UCSD-AML1 (cell line): ENCODE measurements around the gene IRF2BP2.

Experiments
- DNase-seq: peaks from one replicate; lab custom pipeline; 2025; ENCODE audit not compliant: unreplicated experiment; lab: John Stamatoyannopoulos, UW

The IRF2BP2 gene

DNA sequence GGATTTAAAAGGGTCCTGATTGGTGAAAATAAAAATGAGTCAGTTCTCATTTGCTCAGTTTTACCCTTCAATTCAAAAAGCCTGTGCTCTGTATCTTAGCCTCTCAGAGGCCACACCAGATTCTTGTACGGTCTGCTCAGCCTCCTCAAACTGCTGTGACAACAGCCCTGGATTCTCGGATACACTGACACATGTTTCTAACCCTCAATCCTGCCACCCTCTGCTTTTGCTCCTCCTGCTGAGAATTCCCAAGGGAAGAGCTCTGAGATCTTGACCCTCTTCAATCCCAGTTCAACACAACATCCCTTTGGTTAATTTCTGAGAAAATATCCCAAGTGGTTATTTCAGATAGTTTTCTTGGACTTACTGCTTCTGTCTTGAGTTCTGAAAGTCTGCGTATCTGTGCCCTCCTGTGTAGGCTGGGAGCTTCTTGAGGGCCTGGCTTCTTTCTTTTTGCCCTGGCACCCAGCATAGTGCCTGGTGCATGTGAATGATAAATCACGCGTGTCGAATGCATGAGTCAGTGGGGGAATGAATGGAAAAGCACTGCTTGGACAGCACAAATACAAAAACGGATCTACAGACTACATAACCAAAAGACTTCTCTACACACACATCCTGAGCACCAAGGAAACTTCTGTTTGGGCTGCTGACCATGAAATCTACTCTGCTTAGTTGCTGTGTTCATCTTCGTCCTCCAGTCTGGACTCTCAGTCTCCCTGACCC, 24.5 kb downstream of the IRF2BP2 start:
- DNase-seq, result no peak

DNA sequence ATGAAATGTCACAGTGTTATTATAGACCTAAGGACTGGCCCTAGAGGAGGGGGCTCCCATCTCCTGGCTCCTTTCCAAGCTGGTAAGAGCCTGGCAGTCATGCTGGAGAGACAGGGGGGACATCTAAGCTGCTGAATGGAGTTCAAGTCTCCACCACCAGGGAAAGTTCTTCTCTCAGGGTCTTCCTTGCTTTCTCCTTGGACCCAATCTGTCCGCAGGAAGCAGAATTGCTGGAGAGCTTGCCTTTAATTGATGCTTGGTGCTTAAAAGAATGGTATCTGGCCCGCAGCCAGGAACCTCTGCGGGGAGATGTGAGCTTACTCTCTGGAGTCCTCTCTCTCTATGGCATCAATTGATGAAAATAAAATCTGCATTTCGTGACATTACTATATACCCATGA, 25.1 kb downstream of the IRF2BP2 start:
- DNase-seq, result no peak

DNA sequence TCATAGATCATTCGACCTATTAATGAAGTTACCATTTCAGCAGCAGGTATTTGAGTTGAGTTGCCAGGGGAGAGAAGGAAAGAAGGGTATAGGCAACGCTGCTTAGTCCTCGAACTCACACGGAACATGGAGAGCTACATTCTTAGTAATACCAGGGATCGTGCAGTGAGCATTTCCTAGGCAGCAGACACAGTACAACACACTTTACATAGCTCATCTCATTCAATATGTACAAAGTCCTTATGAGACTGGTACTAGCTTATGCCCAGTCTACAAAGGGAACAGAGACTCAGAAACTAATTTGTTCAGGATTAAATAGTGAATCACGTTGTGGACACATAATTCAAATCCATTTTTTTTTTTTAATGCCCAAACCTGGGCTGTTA, 25.6 kb downstream of the IRF2BP2 start:
- no peak for DNase-seq

DNA sequence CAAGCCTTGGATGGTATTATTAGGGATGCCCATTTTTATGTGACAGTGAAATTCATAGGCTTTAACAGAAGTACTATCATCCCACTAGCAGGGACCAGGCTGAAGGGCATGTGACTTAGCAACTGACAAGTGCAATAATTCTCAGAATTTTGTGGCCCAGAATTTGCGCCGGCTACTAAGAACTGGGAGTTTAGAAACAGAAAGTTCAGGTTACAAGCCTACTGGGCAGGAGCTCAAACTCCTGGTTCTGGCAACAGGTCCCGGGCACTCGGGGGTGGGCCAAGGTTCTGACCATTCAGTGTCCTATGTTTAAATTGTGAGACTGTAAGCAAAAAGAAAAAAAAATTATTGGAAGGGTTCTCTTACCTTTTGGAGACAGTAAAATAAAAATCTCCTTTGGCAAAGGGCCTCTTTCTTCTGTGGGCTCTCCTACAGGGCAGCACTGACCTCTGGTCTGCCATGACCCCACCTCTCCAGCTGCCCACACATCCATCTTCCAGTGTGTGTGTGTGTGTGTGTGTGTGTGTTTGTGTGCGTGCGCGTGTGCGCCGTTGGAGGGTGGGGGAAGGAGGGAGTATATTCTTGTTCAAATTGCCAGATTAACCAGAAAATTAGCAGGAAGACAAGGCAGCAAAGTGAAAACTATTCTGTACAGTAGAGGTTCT, 26.1 kb downstream of the IRF2BP2 start:
- no peak for DNase-seq

DNA sequence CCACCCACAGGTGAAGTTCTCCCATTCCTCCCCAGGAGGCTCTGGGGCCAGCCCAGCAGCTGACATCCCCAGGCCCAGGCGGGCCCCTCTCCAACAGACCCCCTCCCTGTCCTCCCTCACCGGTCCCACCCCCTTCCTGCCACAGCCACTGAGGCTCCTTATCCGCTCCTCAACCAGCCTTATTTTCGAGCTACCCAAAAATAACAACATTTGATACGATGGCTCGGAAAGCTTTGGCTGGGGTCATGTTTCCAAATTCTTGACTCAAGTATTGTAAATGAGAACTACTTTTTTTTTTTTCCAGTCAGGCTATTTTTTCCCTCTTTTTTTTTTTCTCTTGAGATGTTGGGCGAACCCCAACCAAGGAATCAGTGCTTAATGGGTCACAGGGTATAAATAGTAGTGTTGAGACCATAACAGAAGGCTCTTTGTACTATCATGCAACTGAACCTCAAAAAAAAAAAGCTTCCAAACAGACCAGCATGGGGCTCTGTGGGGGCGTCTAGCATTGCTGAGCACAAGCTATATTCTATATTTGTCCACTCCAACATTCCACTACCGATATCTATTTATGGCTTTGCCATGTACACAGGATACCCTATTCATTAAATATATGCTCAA, 27.2 kb downstream of the IRF2BP2 start:
- DNase-seq, result no peak

DNA sequence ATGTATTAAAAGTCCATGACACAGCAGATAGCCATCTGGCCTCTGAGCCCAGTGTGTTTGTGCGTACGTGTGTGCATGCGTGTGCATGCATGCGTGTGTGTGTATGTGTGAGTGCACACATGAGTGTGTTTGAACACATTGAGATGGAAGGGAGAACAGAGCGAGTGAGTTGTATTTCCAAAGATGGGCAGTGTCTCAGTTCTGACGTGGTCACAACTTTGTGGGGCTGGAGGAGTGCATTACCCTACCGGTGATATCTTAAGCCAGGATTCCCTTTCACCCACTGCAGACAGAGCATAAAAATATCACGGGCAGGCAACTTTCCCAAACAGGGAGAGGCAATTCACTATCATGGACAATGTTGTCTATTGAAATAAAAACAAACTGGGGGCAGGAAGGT, 27.8 kb downstream of the IRF2BP2 start:
- no peak for DNase-seq

DNA sequence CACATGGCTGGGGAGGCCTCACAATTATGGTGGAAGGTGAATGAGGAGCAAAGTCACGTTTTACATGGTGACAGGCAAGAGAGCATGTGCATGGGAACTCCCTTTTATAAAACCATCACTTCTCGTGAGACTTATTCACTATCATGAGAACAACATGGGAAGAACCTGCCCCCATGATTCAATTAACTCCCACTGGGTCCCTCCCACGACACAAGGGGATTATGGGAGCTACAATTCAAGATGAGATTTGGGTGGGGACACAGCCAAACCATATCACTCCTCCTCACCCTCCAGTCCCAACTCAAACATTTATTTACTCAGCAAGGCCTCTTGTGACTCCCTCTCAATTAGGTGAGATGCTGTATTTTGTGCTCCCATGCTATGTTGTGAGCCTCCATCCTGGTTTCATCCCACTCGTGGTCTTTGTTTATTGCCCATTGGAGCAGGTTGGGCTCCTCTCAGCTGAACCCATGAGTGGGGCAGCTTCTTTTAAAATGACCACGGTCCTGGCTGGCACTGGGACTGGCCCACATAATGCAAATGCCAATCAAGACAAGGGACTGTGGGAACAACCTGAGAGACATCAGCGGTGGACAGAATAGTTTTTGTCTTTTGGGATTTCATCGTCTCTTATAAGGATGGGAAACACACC, 28.8 kb downstream of the IRF2BP2 start:
- no peak for DNase-seq

DNA sequence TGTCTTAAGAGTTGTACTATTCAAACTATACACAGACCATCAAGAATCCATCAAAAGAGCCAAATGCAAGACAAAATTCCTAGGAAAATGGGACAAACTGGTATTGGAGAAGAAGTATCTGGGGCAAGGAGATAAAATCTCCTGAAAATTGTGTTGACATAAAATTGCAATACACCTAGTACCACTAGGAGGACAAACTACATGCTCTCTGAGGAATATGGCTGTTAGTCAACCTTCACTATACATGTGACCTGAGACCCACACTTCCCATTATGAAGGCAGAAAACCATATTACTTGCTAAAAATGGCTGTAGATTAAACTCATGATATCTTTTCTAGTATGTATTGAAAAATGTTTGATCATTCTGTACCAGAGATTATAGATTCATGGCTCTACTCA, 30.0 kb downstream of the IRF2BP2 start:
- DNase-seq, result no peak

DNA sequence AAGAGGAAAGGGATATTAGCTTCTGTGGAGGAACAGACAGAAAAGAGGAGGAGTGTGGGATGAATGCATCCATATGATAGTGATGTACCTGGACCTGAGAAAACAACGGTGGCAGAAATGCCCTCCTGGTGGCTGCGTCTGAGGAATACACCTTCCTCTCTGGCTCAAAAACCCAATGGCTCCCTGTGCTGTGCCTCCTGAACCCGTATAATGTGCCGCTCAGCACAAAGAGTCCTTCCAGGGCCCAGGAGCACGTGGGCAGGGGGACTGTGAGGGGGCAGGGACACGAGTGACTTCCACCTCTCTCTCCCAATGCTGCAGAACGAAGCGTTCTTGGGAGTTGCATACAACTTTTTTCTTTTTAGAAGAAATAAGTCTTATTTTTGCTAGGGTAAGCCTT, 31.2 kb downstream of the IRF2BP2 start:
- no peak for DNase-seq

DNA sequence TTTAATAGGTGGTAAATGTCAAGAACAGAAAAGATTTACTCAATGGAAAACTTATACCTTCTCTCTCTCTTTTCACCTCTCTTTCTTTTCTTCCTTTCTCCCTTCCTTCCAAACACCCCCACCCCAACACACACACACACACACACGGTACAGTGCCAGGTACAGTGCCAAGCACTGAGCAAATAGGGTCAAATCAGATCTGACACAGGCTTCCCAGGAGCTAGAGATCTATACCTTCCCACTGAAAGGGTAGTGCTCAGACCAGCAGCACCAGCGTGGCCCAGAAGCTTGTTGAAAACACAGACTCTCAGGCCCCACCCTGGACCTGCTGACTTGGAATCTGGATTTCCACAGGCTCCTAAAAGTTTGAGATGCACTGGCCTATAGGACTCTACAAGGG, 31.9 kb downstream of the IRF2BP2 start:
- DNase-seq, result no peak

DNA sequence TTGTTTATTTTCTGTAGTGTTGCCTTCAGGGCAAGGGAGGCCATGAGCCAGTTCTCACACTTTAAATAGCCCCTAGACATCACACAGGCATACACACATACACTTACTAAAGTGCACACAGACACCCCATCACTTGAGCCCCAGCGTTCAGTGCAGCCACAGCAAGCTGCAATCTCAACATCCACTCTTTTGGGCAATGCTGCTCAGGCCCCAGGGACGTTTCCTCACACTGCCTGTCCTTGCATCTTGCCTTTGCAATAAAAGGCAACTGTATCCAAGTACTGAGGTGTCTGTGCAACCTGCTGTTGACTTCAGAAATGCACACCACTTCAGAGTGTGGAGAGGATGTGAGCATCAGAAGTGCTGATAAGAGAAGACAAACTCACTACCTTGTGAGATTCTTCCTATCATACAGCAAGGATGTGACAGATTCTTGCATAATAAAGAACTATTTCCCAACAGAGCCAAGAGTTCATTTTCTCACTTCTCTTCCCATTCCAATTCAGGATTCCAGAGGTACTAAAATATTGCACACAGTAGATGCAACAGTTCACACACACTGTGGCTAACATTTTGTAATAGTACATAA, 36.2 kb downstream of the IRF2BP2 start:
- DNase-seq, result no peak

DNA sequence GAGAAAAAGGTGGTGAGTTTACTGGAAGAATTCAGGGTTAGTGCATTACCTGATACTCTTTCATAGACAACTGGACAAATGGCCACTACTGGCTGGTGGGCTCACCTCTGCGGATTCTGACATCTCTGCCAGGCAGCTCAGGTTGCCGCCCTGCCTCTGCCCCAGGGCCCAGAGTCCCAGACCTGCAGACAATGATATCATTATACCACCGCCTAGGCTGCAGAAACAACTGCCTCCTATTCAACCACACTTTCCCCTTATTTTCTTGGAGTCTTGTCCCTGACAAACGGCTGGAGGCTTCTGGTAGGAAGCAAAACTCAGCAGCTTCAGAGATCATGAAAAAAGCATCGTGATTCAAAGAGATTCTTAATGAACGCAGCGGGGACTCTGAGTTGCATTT, 37.0 kb downstream of the IRF2BP2 start:
- DNase-seq, result no peak

DNA sequence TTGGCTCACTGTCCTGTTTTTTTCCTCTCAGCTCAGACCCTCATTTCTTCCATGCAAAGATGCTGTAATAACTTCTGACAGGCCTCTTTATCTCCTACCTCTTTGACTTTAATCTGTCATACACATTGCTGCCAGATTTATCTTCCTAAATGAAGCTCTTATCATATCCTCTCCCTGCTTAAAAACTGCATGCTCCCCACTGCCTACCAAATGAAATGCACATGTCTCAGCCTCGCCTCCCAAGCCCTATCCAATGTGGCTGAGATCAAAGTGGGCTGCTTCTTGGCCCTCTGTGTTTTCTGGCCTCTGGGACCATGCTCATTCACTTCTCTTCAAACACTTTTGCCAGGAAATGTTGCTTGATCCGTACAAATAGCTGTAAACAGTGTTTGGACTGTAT, 38.3 kb downstream of the IRF2BP2 start:
- no peak for DNase-seq

DNA sequence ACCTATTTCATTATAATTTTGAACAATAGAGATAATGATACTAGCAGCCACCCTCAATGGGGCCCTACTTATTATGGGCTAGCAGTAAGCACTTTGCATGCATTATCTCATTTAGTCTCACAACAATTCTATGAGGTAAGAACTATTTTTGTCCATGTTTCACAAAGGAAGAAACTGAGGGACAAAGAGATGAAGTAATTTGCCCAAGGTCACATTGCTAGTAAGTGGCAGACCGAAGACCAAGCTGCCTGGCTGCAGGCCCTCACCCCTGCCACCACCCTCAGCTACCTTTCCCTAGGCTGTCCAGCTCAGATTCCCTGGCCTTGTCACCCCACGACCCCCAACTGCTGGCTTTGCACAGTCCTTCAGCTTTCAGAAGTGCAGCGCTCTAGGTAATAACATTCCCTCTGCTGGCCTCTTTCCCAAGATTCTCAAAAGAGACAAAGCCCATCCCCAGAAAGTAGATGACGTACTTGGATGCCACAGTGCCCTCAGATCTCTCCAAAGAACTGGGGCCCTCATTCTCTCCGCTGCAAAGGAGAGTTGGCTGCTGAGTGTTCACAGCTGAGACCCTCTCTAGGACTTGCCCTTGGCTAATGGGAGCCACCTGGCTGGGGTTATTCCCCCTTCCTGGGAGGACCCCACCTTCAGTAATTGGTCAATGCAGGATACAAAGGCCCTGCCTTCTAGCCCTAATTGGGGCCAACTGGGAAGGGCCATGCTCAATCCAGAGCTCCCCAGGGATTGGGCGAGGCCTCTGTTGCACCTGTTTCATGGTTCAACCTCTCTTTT, 39.5 kb downstream of the IRF2BP2 start:
- DNase-seq, result no peak

DNA sequence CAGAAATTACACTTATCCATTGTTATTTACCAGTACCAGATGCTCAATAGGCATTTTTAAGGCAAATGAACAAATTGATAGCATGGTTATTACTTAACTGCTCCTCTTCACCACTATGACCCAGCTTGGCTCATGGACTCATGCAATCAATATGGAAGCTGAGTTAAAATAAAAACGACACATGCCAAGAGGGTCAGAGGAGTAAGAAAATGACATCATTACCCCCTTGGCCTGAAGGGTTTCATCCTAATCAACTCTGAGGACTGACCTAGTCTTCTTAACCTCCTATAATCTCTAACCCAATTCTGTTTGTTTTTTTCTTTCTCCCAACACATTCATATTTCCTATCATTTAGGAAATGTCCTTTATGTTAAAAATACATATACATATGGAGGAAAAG, 41.6 kb downstream of the IRF2BP2 start:
- no peak for DNase-seq

DNA sequence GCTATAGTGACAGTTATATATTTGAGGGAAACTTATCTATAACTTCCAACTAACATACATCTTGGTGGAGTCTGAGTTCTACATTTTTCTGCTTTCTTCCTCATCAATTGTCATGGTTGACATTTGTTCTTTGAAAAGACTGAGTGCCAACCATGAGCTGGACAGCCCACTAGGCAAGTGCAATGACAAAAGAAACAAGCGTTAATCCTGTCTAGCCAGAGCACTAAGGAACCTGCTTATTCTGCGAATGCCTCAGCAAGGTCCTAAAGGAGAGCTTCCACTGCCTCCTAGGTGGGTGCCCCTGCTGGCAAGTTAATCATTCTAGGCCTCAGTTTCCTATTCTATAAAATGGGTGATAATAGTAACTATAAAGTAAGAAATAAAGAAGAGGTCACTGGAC, 44.8 kb downstream of the IRF2BP2 start:
- no peak for DNase-seq

DNA sequence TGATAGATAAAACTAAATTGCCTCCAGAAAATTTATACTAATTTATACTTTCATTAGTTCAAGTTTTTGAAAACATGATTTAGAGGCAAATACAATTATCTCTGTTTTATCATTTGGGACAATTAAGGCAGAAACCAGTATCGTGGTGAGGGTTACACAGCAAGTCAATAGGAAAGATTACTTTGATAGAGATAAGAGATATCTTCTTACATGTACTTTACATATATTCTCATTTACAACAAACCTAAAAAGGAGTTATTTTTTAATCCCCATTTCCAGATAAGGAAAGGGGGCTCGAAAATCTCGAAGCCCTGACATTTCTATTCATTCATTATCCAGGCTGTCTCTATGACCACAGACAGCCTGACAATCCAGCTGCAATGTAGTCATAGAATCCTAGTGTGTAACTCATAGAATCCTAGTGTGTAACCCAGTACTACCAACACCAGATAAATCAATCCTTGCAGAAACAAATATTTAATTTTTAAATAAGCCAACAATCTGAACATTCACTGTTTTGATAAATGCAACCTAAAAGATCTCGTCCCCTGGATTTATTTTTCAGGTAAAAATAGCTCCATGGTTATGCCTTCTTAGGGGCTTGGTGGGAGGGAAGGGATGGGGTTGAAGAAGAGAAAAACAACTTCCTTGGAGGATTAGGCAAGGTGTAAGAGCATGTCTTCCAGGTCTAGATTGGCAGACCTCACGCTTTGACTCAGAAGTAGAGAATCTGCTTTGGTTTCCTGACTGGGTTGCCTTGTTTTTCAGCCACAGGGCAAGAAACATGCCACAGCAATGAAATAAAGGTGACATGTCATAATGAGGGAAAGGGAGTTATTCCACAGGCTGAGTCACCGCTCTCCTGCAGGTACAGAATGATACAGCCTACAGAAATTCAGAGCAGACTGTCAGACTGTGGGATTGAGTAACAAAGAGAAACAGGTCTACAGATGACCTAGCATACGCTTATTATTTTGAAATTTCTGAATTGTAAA, 45.6 kb downstream of the IRF2BP2 start:
- DNase-seq, result no peak

DNA sequence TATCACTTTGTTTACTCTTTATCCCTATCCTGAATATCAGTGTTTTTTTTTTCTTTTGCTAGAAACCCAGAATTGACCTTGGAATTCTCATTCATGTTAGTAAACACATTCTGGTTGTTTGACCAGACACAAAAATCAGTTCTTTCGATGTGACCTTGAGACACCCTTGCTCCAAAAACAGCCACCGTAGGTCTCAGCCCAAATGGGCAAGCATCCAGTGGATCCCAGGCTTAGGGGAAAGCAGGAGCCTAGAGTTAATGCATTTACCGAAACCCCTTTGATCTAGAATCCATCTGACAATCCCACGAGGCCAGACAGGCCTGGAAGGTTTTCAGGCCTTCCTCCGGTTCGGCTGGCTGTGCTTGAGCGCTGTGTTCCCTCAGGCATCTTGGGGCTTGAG, 47.6 kb downstream of the IRF2BP2 start:
- no peak for DNase-seq

DNA sequence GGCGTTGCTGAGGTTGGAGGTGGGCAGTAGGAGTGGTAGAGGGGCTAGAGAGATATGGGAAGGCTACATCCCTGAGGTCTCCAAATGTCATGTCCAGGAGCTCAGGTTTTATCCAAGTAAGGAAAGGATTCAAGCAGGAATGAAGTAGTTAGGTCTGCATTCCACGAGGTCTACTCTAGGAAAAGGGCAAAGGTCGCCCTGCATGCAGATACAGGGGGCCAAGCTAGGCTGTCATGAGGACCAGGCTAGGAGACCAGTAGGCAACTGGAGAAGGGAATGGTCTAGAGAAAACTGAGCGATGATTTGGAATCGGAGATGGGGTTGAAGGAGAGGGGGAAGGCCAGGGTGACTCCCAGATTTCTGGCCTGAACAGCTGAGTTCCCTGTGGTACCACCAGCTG, 48.7 kb downstream of the IRF2BP2 start:
- DNase-seq, result no peak
